GM18517 (cell line): ENCODE data around the gene POFUT2.

Source experiments
- ATAC-seq: cut with Tn5 transposase; IDR thresholded peaks from one replicate; pipeline ENCODE4 v1.9.1; 2021; ENCODE audit warnings: mild to moderate bottlenecking, moderate library complexity; ENCODE audit not compliant: unreplicated experiment

POFUT2 gene

GRCh38 chr21:45226540-45227326 is 61.0 kb downstream of the POFUT2 start:
- ATAC-seq = no peak

- no peak for ATAC-seq
These were observed 61.9 kb downstream of the POFUT2 start for GRCh38 chr21:45225741-45226327.

- no peak for ATAC-seq
These were observed 62.5 kb downstream of the POFUT2 start for GRCh38 chr21:45225041-45225740.

GRCh38 chr21:45224189-45224938 is 63.3 kb downstream of the POFUT2 start:
- no peak for ATAC-seq

GRCh38 chr21:45223236-45224185 is 64.2 kb downstream of the POFUT2 start:
- ATAC-seq = no peak

- no peak for ATAC-seq
These were observed 65.7 kb downstream of the POFUT2 start for GRCh38 chr21:45222001-45222400.

GRCh38 chr21:45220714-45221490 is 66.8 kb downstream of the POFUT2 start:
- ATAC-seq = no peak

- no peak for ATAC-seq
These were observed 67.6 kb downstream of the POFUT2 start for GRCh38 chr21:45220071-45220481.

- ATAC-seq = no peak
These were observed 68.2 kb downstream of the POFUT2 start for GRCh38 chr21:45219517-45219916.

- no peak for ATAC-seq
These were observed 70.7 kb downstream of the POFUT2 start for GRCh38 chr21:45217010-45217409.

- ATAC-seq = no peak
These were observed 72.5 kb downstream of the POFUT2 start for GRCh38 chr21:45215213-45215612.
